B cell (primary cell): ENCODE measurements around the gene YAP1. TPM values are rescaled to one million over a fixed set of nuclear protein-coding genes. Genes with fewer than 3 reads are reported as not detected.
A peak's percentile ranks its signal among the peaks of the same experiment; 100 is the strongest.

Experiments
- ATAC-seq: fragments of 200-7000 bp; cut with Tn5 transposase; one replicate; pipeline ENCODE4 v1.10.0; 2021; ENCODE audit warnings: low read depth, mild to moderate bottlenecking, moderate number of reproducible peaks, moderate library complexity
- CTCF ChIA-PET: fragments of 350-600 bp; sonication (Branson Sonifier 250); formaldehyde crosslinking; loops from one replicate; lab custom pipeline; 2021; ENCODE audit warnings: antibody characterized with exemption, inconsistent platforms; lab: Charles Lee
- POLR2A ChIA-PET: fragments of 350-600 bp; sonication (Branson Sonifier 250); formaldehyde crosslinking; loops from one replicate; lab custom pipeline; 2021; ENCODE audit warnings: antibody characterized with exemption; lab: Charles Lee
- DNase-seq: peaks from one replicate; pipeline ENCODE4 v3.0.0; 2013
- H2AFZ ChIP-seq: 2 replicates; pipeline ENCODE4 v1.6.1; 2012; ENCODE audit warnings: mild to moderate bottlenecking, low read depth, low read length; ENCODE audit not compliant: insufficient read depth, poor library complexity, severe bottlenecking
- H3K27ac ChIP-seq, 2 donors: 1 replicate in 1 of 2; 2 replicates in 1 of 2; pipeline ENCODE4 v1.5.1; 2012 to 2013; ENCODE audit warnings: low read length in 2 of 2, mild to moderate bottlenecking in 2 of 2, moderate library complexity in 1 of 2
- H3K27me3 ChIP-seq, 4 experiments: fragments of 200-600 bp in 1 of 4; sonication (generic) in 1 of 4; replicated peaks in 1 of 4; 1 replicate in 2 of 4; 2 replicates in 2 of 4; pipeline versions ENCODE4 v1.6.1 to v1.7.0; 2013 to 2016; ENCODE audit warnings: low read length in 3 of 4, mild to moderate bottlenecking in 2 of 4, mixed read lengths in 1 of 4, moderate library complexity in 1 of 4; ENCODE audit not compliant: insufficient read depth in 4 of 4, control insufficient read depth in 3 of 4; ENCODE audit errors: control extremely low read depth in 1 of 4
- H3K36me3 ChIP-seq, 2 experiments: replicated peaks in 1 of 2; 1 replicate in 1 of 2; 2 replicates in 1 of 2; pipeline versions ENCODE4 v1.6.1 to v1.7.1; 2013; ENCODE audit warnings: low read length in 1 of 2; ENCODE audit not compliant: insufficient read depth in 2 of 2, control insufficient read depth in 1 of 2; ENCODE audit errors: control extremely low read depth in 1 of 2, extremely low read depth in 1 of 2
- H3K4me1 ChIP-seq, 2 donors: fragments of 200-600 bp in 1 of 2; sonication (generic) in 1 of 2; 1 replicate in 1 of 2; 2 replicates in 1 of 2; pipeline versions ENCODE4 v1.5.1 to v1.6.1; 2013 to 2017; ENCODE audit warnings: low read length in 2 of 2; ENCODE audit not compliant: control insufficient read depth in 2 of 2, insufficient read depth in 2 of 2
- H3K4me2 ChIP-seq: replicated peaks from 2 replicates; pipeline ENCODE3; 2012; ENCODE audit warnings: mild to moderate bottlenecking, low read depth, low read length; ENCODE audit not compliant: poor library complexity, severe bottlenecking
- H3K4me3 ChIP-seq, 5 experiments: fragments of 200-600 bp in 1 of 5; sonication (generic) in 1 of 5; 1 replicate in 3 of 5; 2 replicates in 2 of 5; pipeline versions ENCODE4 v1.5.1 to v1.7.0; 2011 to 2016; ENCODE audit warnings: low read length in 4 of 5, mild to moderate bottlenecking in 4 of 5, low read depth in 2 of 5, control low read depth in 1 of 5, moderate library complexity in 1 of 5; ENCODE audit not compliant: insufficient read depth in 1 of 5; ENCODE audit errors: control extremely low read depth in 1 of 5, extremely low read depth in 1 of 5
- H3K79me2 ChIP-seq: fragments of 200-600 bp; sonication (generic); one replicate; pipeline ENCODE4 v1.6.0; 2016; ENCODE audit warnings: low read length; ENCODE audit not compliant: control insufficient read depth, insufficient read depth
- H3K9ac ChIP-seq: fragments of 200-600 bp; sonication (generic); 2 replicates; pipeline ENCODE4 v1.6.1; 2017; ENCODE audit warnings: mild to moderate bottlenecking, low read length, moderate library complexity
- H3K9me3 ChIP-seq, 3 donors: one replicate each; pipeline versions ENCODE4 v1.6.1 to v1.7.1; 2013; ENCODE audit warnings: low read length in 2 of 3; ENCODE audit not compliant: control insufficient read depth in 2 of 3, insufficient read depth in 1 of 3; ENCODE audit errors: control extremely low read depth in 1 of 3
- H4K20me1 ChIP-seq: 2 replicates; pipeline ENCODE4 v1.6.0; 2012; ENCODE audit warnings: mild to moderate bottlenecking, low read length; ENCODE audit not compliant: insufficient read depth, control insufficient read depth, poor library complexity, severe bottlenecking
- H3K27ac Mint-ChIP-seq: one replicate; pipeline ENCODE4 v1.8.0; 2021; ENCODE audit warnings: mixed read lengths
- H3K27me3 Mint-ChIP-seq: one replicate; pipeline ENCODE4 v1.8.0; 2021; ENCODE audit warnings: mixed read lengths
- H3K4me1 Mint-ChIP-seq: one replicate; pipeline ENCODE4 v1.8.0; 2021; ENCODE audit warnings: mixed read lengths
- H3K4me3 Mint-ChIP-seq: one replicate; pipeline ENCODE4 v1.8.0; 2021; ENCODE audit warnings: mixed read lengths
- H3K9me3 Mint-ChIP-seq: one replicate; pipeline ENCODE4 v1.8.0; 2022; ENCODE audit warnings: mixed read lengths; ENCODE audit not compliant: insufficient read depth
- EZH2 ChIP-seq: IDR thresholded peaks from 2 replicates; pipeline ENCODE4 v1.6.1; 2012; ENCODE audit warnings: borderline replicate concordance, low read depth, mild to moderate bottlenecking, moderate library complexity, low read length; ENCODE audit not compliant: insufficient read depth, poor library complexity, severe bottlenecking
- WGBS: methylation state at CpG from one replicate; pipeline ENCODE4 v1.1.5; 2013; ENCODE audit warnings: missing lambda C conversion rate; ENCODE audit not compliant: insufficient coverage; 5-methylcytosine and 5-hydroxymethylcytosine counted together
- intact Hi-C: fragments of 100-400 bp; cut with micrococcal nuclease; formaldehyde crosslinking; loops from one replicate; pipeline ENCODE4 v1.10.0; 2022
- polyA plus RNA-seq: library from polyadenylated mRNA; depleted of rRNA; stranded (reverse); fragments of >200 nt; gene quantifications from 2 replicates; pipeline ENCODE4 v1.2.3, GENCODE V29; 2012
- total RNA-seq, 2 donors: library from RNA; stranded (reverse); fragments of 120-200 nt in 1 of 2; gene quantifications; 1 replicate in 1 of 2; 2 replicates in 1 of 2; pipeline versions ENCODE4 v1.2.3 to v1.2.4, GENCODE V29; 2013 to 2022
- TF ChIP-seq, protein P1 (sequence below): fragments of 200-600 bp; IDR thresholded peaks from one replicate; pipeline ENCODE4 v1.8.0; 2022; ENCODE audit warnings: antibody characterized with exemption, mild to moderate bottlenecking

Gene YAP1
- total and polyA plus RNA-seq, 2 donors (not counting 1 experiment from before 2014, with no cell fraction given) = not detected

GRCh38 chr11:102279641-102280170 lies 169.5 kb downstream of the YAP1 start:
- Histone ChIP-seq H3K4me1 (peaks cover 0 to 6% of the 10 kb centered on the region in 2 donors), H3K9me3 (peaks cover 0 to 4% (median 0%) of the 10 kb centered on the region in 3 donors), H4K20me1 (no peaks in the 10 kb centered on the region), H3K27ac (no peak overlapping the region), H3K27me3 (peaks cover 0 to 17% (median 11%) of the 10 kb centered on the region in 4 experiments), H3K4me2 (no peak overlapping the region), H3K79me2 (no peaks in the 10 kb centered on the region), H3K36me3 (no peaks in the 10 kb centered on the region), H2AFZ (peak overlapping the region; percentile 35), H3K4me3 (no peak overlapping the region), H3K9ac (no peak overlapping the region)
- Mint-ChIP-seq H3K9me3 (no peaks in the 10 kb centered on the region), H3K27ac (no peak overlapping the region), H3K4me3 (no peak overlapping the region), H3K4me1 (peaks cover 4% of the 10 kb centered on the region), H3K27me3 (peaks cover 29% of the 10 kb centered on the region)
- WGBS = 37% methylated on average over 7 of the region's 13 CpGs
- TF ChIP-seq, protein P1, sequence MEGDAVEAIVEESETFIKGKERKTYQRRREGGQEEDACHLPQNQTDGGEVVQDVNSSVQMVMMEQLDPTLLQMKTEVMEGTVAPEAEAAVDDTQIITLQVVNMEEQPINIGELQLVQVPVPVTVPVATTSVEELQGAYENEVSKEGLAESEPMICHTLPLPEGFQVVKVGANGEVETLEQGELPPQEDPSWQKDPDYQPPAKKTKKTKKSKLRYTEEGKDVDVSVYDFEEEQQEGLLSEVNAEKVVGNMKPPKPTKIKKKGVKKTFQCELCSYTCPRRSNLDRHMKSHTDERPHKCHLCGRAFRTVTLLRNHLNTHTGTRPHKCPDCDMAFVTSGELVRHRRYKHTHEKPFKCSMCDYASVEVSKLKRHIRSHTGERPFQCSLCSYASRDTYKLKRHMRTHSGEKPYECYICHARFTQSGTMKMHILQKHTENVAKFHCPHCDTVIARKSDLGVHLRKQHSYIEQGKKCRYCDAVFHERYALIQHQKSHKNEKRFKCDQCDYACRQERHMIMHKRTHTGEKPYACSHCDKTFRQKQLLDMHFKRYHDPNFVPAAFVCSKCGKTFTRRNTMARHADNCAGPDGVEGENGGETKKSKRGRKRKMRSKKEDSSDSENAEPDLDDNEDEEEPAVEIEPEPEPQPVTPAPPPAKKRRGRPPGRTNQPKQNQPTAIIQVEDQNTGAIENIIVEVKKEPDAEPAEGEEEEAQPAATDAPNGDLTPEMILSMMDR = no peak
- DNase-seq = no peak
- intact Hi-C loops = no loop called here
- POLR2A ChIA-PET = no interaction called here
- CTCF ChIA-PET = interaction anchor here (0.7 to 2.4 kb wide), 4 partner anchors 11 to 386 kb away, joined by 3 to 7 read pairs (median 4); no protein-coding TSS in a partner anchor
- no peak for ATAC-seq

GRCh38 chr11:102280245-102280833 lies 170.1 kb downstream of the YAP1 start:
- Mint-ChIP-seq H3K9me3 (no peaks in the 10 kb centered on the region), H3K27ac (no peak overlapping the region), H3K4me3 (no peak overlapping the region), H3K4me1 (peaks cover 4% of the 10 kb centered on the region), H3K27me3 (peaks cover 28% of the 10 kb centered on the region)
- ChIA-PET POLR2A (no interaction called here), CTCF (interaction anchor here (1.0 to 2.4 kb wide), 3 partner anchors 12 to 386 kb away, joined by 3 to 7 read pairs (median 4); no protein-coding TSS in a partner anchor)
- peaks cover 0 to 6% of the 10 kb centered on the region in 2 donors for H3K4me1 ChIP-seq
- peaks cover 0 to 4% (median 0%) of the 10 kb centered on the region in 3 donors for H3K9me3 ChIP-seq
- intact Hi-C loops = no loop called here
- 94% methylated on average over 2 of the region's 4 CpGs for WGBS
- DNase-seq (no peak), ATAC-seq (no peak)
- TF ChIP-seq EZH2 = no peak
- TF ChIP-seq, protein P1 = no peak
- no peaks in the 10 kb centered on the region for H3K79me2 ChIP-seq
- H3K9ac ChIP-seq = no peak overlapping the region
- H3K36me3 ChIP-seq = no peaks in the 10 kb centered on the region
- H2AFZ ChIP-seq = no peak overlapping the region
- H3K4me3 ChIP-seq = no peak overlapping the region
- H3K27me3 ChIP-seq = peaks cover 0 to 16% (median 11%) of the 10 kb centered on the region in 4 experiments
- H4K20me1 ChIP-seq = no peaks in the 10 kb centered on the region
- no peak overlapping the region for H3K27ac ChIP-seq
- H3K4me2 ChIP-seq = no peak overlapping the region
